Endometrium (tissue), 2 donors: ENCODE results near the gene ARL17A.
"Not testable (repeated sequence)": the region's sequence is repeated elsewhere in the genome, so short reads cannot be mapped to it uniquely, and the experiment has no call there.

Source experiments
- FAIRE-seq: peaks from 2 replicates; lab custom pipeline; 2012; peaks lifted over from hg19 to GRCh38; lab: Jason Lieb, UNC
- donor health status: control.
- donor health status: control.

Gene ARL17A

GRCh38 chr17:46548607-46549006, 30.9 kb downstream of the ARL17A start:
- FAIRE-seq, result not testable (repeated sequence)

DNA sequence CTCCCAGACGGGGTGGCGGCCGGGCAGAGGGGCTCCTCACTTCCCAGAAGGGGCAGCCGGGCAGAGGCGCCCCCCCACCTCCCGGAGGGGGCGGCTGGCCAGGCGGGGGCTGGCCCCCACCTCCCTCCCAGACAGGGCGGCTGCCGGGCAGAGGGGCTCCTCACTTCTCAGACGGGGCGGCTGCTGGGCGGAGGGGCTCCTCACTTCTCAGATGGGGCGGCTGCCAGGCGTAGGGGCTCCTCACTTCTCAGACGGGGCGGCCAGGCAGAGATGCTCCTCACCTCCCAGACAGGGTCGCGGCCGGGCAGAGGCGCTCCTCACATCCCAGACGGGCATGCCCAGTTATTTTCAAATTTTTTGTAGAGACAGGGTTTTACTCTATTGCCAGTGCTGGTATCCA, 44.8 kb downstream of the ARL17A start:
- FAIRE-seq, result not testable (repeated sequence)

DNA sequence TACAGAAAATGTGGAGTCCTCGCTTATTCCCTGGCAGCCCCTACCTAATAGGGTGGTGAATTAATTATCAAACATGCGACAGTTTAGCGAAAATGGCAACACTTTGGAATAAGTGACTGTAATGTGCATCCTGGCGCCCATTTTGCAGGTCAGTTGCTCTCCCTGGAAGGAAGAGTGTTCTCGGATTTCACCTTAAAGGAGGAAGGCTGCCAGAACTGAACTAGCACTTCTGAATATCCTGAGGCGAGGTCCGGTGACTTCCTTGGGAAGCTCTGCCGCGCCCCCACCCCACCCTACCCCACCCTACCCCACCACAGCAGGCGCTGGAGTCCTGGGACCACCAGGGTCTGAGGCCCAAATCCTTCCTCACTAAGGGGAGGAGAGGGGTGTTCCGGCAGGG, 67.3 kb downstream of the ARL17A start, which contains the start of gene LRRC37A2:
TSS of gene LRRC37A2 (plus strand) at position 301 of the 400 bp plus-strand sequence. CDS start 245 bp downstream, outside the sequence.
- FAIRE-seq, result not testable (repeated sequence)

DNA sequence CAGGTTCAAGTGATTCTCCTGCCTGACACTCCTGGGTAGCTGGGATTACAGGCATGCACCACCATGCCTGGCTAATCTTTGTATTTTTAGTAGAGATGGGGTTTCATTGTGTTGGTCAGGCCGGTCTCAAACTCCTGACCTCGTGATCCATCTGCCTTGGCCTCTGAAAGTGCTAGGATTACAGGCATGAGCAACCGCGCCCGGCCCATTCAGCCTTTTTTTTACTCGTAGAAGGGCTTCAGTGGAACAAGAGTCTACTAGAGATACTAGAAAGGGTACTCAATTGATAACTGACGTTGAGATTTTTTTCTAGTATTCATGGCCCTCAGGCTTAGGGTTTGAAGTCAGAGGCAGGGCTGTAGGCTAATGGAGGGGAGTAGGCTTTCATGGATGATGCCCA, 73.6 kb downstream of the ARL17A start:
- FAIRE-seq, result not testable (repeated sequence)

GRCh38 chr17:46499437-46500139, 79.9 kb downstream of the ARL17A start:
- not testable (repeated sequence) for FAIRE-seq

- not testable (repeated sequence) for FAIRE-seq
Observed at GRCh38 chr17:46492021-46492420, 87.5 kb downstream of the ARL17A start.

- peak; percentile 88 for FAIRE-seq
Observed at GRCh38 chr17:46481310-46481709, 98.2 kb downstream of the ARL17A start.

- not testable (repeated sequence) for FAIRE-seq
Observed at GRCh38 chr17:46478823-46479222, 100.7 kb downstream of the ARL17A start.

- peak; percentile 12 for FAIRE-seq
Observed at GRCh38 chr17:46475583-46475982, 103.9 kb downstream of the ARL17A start.

DNA sequence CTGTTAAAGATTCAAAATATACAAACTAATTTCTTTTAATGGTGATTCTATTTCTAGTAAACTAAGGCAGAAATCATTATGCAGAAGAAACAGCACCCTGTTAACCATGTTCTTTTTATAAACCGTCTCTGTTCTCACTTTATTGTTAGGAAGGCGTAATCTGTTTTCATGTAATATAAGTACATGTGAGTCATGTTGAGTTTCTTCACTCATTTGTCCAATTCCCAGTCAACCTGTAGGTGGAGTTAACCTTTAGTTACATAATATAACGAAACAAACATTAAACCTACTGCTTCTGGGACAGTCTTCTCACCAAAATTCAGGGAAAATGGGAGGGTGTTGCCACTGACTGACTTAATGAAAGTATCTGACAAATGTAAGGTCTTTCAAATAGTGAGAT, 105.0 kb downstream of the ARL17A start:
- not testable (repeated sequence) for FAIRE-seq

DNA sequence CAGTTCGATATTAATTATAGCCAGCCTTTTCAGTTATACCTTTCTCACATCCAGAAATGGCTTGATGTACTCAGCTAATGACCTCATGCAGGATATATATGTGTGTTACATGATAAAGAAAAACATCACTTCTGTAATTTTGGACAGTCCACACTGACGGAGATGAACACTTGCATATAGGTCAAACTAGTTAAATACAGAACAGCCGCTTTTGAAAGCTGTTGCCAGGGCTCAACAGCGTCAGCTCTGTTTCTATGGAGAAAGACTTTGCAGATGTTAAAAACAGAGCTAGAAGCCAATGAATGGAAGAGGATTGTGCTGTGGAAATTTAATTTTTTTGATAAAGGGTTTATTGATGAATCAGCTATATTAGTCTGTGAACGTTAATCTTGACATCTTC, 111.9 kb downstream of the ARL17A start:
- FAIRE-seq, result not testable (repeated sequence)
